HCT116 (cell line): Measurements from ENCODE around the gene RASGEF1C. TPM values are rescaled to one million over a fixed set of nuclear protein-coding genes. Genes with fewer than 3 reads are reported as not detected.

Source experiments
- ATAC-seq: fragments of 200-7000 bp; cut with Tn5 transposase; 2 replicates; pipeline ENCODE4 v1.9.1; 2020; ENCODE audit warnings: mild to moderate bottlenecking, moderate library complexity
- BruUV-seq: library from RNA; stranded (reverse); fragments of 400-500 nt; replicated peaks from 2 replicates; lab custom pipeline; 2021; lab: Mats Ljungman, UMichigan
- CTCF ChIA-PET: fragments of 300-600 bp; sonication (Branson Sonifier 250); formaldehyde crosslinking; loops from one replicate; lab custom pipeline; 2021; ENCODE audit warnings: antibody characterized with exemption; lab: Charles Lee
- POLR2A ChIA-PET: fragments of 300-600, 350-600 bp; sonication (Branson Sonifier 250); formaldehyde crosslinking; loops from one replicate; lab custom pipeline; 2021; ENCODE audit warnings: antibody characterized with exemption; lab: Charles Lee
- RAD21 ChIA-PET, 2 experiments: fragments of 300-600 bp; sonication (Branson Sonifier 250); formaldehyde crosslinking; loops; one replicate each; lab custom pipeline; 2023; ENCODE audit warnings: low total read pairs in 2 of 2; ENCODE audit not compliant: uncharacterized antibody in 2 of 2, unreplicated experiment in 2 of 2, low non-redundant PET in 1 of 2; lab: Charles Lee
- DNase-seq: peaks from one replicate; pipeline ENCODE4 v3.0.0-alpha.2; 2010; ENCODE audit warnings: low read depth, low spot score
- H2AFZ ChIP-seq: fragments of 200-600 bp; shearing (Covaris generic), sonication (generic); 2 replicates; pipeline ENCODE4 v1.6.1; 2017; ENCODE audit warnings: low read depth, mixed run types, mixed read lengths, antibody characterized with exemption, low read length; ENCODE audit not compliant: poor library complexity, severe bottlenecking
- H3K27ac ChIP-seq: 2 replicates; pipeline ENCODE4 v1.5.1; 2012; ENCODE audit warnings: low read depth, low read length
- H3K27me3 ChIP-seq: fragments of 200-600 bp; sonication (generic); 2 replicates; pipeline ENCODE4 v1.6.1; 2016; ENCODE audit warnings: mixed run types, low read length, mixed read lengths; ENCODE audit not compliant: insufficient read depth
- H3K36me3 ChIP-seq, 2 experiments: fragments of 200-500 bp in 1 of 2; fragments of 200-600 bp in 1 of 2; sonication (Bioruptor generic) in 1 of 2; sonication (generic) in 1 of 2; 2 replicates each; pipeline versions ENCODE4 v1.5.1 to v1.6.1; 2014 to 2016; ENCODE audit warnings: low read length in 2 of 2, inconsistent platforms in 1 of 2, mixed read lengths in 1 of 2, mixed run types in 1 of 2; ENCODE audit not compliant: insufficient read depth in 2 of 2, control insufficient read depth in 1 of 2
- H3K4me1 ChIP-seq, 2 experiments: fragments of 200-600 bp in 1 of 2; sonication (generic) in 1 of 2; 2 replicates each; pipeline versions ENCODE4 v1.5.1 to v1.6.1; 2012 to 2017; ENCODE audit warnings: low read length in 2 of 2, inconsistent platforms in 1 of 2, mild to moderate bottlenecking in 1 of 2, mixed read lengths in 1 of 2, mixed run types in 1 of 2, moderate library complexity in 1 of 2; ENCODE audit not compliant: insufficient read depth in 2 of 2, control insufficient read depth in 1 of 2
- H3K4me2 ChIP-seq: fragments of 200-600 bp; sonication (generic); 2 replicates; pipeline ENCODE4 v1.6.1; 2017; ENCODE audit warnings: mixed run types, low read length, mixed read lengths
- H3K4me3 ChIP-seq, 2 experiments: fragments of 200-600 bp in 1 of 2; sonication (generic) in 1 of 2; replicated peaks in 1 of 2; 2 replicates each; pipeline ENCODE4 v1.5.1; 2011 to 2016; ENCODE audit warnings: low read length in 2 of 2, control low read depth in 1 of 2, low read depth in 1 of 2, mild to moderate bottlenecking in 1 of 2, mixed read lengths in 1 of 2, mixed run types in 1 of 2
- H3K79me2 ChIP-seq: fragments of 200-600 bp; sonication (generic); 2 replicates; pipeline ENCODE4 v1.6.1; 2017; ENCODE audit warnings: mild to moderate bottlenecking, mixed run types, low read length, moderate library complexity, mixed read lengths; ENCODE audit not compliant: insufficient read depth
- H3K9ac ChIP-seq: fragments of 200-600 bp; sonication (generic); 2 replicates; pipeline ENCODE4 v1.6.1; 2016; ENCODE audit warnings: low read length, mixed read lengths
- H3K9me2 ChIP-seq: fragments of 200-600 bp; sonication (generic), shearing (Covaris generic); 2 replicates; pipeline ENCODE4 v1.6.1; 2017; ENCODE audit warnings: mixed run types, mild to moderate bottlenecking, moderate library complexity; ENCODE audit not compliant: insufficient read depth
- H3K9me3 ChIP-seq, 2 experiments: fragments of 200-500 bp in 1 of 2; fragments of 200-600 bp in 1 of 2; sonication (Bioruptor generic) in 1 of 2; sonication (generic) in 1 of 2; 2 replicates each; pipeline ENCODE4 v1.6.1; 2014 to 2017; ENCODE audit warnings: low read length in 2 of 2, mixed read lengths in 2 of 2, inconsistent platforms in 1 of 2, low read depth in 1 of 2, mild to moderate bottlenecking in 1 of 2, mixed run types in 1 of 2, moderate library complexity in 1 of 2; ENCODE audit not compliant: control insufficient read depth in 1 of 2, insufficient read depth in 1 of 2
- H4K20me1 ChIP-seq: fragments of 200-600 bp; sonication (generic), shearing (Covaris generic); 2 replicates; pipeline ENCODE4 v1.6.1; 2017; ENCODE audit warnings: mixed run types, mild to moderate bottlenecking, moderate library complexity; ENCODE audit not compliant: insufficient read depth
- RAD21 ChIP-seq: IDR thresholded peaks from 2 replicates; pipeline ENCODE4 v1.6.1; 2012; ENCODE audit warnings: low read depth, mild to moderate bottlenecking
- YY1 ChIP-seq: IDR thresholded peaks from 2 replicates; pipeline ENCODE4 v1.6.1; 2011; ENCODE audit warnings: low read length, low read depth, moderate library complexity, mild to moderate bottlenecking; ENCODE audit not compliant: insufficient replicate concordance; ENCODE audit errors: extremely low read depth
- intact Hi-C: fragments of 100-400 bp; cut with micrococcal nuclease; formaldehyde crosslinking; loops from 2 replicates; pipeline ENCODE4 v1.10.0; 2022
- total RNA-seq: library from RNA; stranded (reverse); gene quantifications from one replicate; pipeline ENCODE4 v1.2.1, GENCODE V29; 2021; ENCODE audit not compliant: unreplicated experiment
- TF ChIP-seq, protein P1 (sequence below): IDR thresholded peaks from 2 replicates; pipeline ENCODE4 v1.6.1; 2011; ENCODE audit warnings: mild to moderate bottlenecking, low read length, moderate library complexity; ENCODE audit not compliant: insufficient replicate concordance; ENCODE audit errors: extremely low read depth
- TF ChIP-seq, protein P2 (sequence below), 3 experiments: fragments of 200-600 bp in 1 of 3; sonication (generic) in 1 of 3; IDR thresholded peaks in 2 of 3; conservative IDR thresholded peaks in 1 of 3; 2 replicates each; pipeline ENCODE4 v1.5.1; 2012 to 2017; ENCODE audit warnings: low read depth in 2 of 3, low read length in 2 of 3, antibody characterized with exemption in 1 of 3, borderline replicate concordance in 1 of 3, control low read depth in 1 of 3, mild to moderate bottlenecking in 1 of 3, mixed read lengths in 1 of 3, mixed run types in 1 of 3, moderate library complexity in 1 of 3; ENCODE audit not compliant: insufficient read depth in 1 of 3

The RASGEF1C gene
- total RNA-seq, 1 experiment from 2014 or later, result 1.2 TPM

DNA sequence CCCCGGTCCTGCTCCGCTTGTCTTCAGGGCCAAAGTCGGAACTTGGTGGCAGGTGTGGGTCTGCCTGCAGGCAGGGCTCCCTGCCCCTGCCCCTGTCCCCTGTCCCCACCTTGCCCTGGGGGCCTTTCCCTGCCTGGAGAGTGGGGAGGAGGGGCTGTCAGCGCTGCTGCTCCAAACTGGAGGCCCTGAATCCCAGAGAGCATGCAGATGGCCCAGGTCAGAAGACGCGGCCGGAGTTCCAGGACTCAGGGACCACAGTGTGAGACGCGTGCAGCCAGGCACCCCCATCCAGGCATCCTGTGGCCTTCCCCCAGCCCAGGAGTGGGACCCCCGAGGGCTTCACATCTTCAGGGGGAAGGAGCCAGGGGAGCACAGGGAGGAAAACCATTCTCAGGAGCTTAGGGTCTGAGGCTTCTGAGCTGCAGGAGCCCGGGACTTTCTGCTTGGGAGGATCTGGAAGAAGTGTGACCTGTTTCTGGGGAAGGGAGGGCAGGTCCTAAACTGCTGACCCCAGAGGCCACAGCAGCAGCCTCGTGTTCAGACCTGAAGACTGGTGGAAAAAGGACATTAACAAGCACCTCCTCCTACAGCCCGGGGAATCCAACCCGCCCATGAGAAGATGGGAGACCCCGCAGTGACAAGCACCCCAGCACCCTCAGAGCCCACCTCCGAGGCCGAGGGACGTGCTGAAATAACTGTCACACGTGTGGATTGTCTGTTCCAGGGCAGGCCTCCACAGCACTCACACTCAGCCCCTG, 38.0 kb downstream of the RASGEF1C start:
- Histone ChIP-seq H4K20me1 (no peaks in the 10 kb centered on the region), H3K27ac (no peak overlapping the region)
- TF ChIP-seq YY1 (no peak), RAD21 (no peak)
- TF ChIP-seq, protein P1, sequence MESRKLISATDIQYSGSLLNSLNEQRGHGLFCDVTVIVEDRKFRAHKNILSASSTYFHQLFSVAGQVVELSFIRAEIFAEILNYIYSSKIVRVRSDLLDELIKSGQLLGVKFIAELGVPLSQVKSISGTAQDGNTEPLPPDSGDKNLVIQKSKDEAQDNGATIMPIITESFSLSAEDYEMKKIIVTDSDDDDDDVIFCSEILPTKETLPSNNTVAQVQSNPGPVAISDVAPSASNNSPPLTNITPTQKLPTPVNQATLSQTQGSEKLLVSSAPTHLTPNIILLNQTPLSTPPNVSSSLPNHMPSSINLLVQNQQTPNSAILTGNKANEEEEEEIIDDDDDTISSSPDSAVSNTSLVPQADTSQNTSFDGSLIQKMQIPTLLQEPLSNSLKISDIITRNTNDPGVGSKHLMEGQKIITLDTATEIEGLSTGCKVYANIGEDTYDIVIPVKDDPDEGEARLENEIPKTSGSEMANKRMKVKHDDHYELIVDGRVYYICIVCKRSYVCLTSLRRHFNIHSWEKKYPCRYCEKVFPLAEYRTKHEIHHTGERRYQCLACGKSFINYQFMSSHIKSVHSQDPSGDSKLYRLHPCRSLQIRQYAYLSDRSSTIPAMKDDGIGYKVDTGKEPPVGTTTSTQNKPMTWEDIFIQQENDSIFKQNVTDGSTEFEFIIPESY, result no peak
- TF ChIP-seq, protein P2, sequence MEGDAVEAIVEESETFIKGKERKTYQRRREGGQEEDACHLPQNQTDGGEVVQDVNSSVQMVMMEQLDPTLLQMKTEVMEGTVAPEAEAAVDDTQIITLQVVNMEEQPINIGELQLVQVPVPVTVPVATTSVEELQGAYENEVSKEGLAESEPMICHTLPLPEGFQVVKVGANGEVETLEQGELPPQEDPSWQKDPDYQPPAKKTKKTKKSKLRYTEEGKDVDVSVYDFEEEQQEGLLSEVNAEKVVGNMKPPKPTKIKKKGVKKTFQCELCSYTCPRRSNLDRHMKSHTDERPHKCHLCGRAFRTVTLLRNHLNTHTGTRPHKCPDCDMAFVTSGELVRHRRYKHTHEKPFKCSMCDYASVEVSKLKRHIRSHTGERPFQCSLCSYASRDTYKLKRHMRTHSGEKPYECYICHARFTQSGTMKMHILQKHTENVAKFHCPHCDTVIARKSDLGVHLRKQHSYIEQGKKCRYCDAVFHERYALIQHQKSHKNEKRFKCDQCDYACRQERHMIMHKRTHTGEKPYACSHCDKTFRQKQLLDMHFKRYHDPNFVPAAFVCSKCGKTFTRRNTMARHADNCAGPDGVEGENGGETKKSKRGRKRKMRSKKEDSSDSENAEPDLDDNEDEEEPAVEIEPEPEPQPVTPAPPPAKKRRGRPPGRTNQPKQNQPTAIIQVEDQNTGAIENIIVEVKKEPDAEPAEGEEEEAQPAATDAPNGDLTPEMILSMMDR (IDR thresholded peaks at IDR 0.05 in 2 of 3, conservative IDR thresholded peaks at IDR 0.05 in 1 of 3; ENCODE audit: borderline replicate concordance in 1 of 3, insufficient read depth in 1 of 3, low read depth in 2 of 3, low read length in 2 of 3), result no peak
- TF ChIP-seq, all 23 proteins: peak for 0
- no TSS peak for BruUV-seq
- no peaks in the 10 kb centered on the region for H3K4me1 ChIP-seq
- H3K9me2 ChIP-seq, result no peaks in the 10 kb centered on the region
- no peaks in the 10 kb centered on the region for H3K79me2 ChIP-seq
- no peak for ATAC-seq
- no peak overlapping the region for H3K4me3 ChIP-seq
- no peaks in the 10 kb centered on the region for H3K27me3 ChIP-seq
- no peak overlapping the region for H2AFZ ChIP-seq
- H3K36me3 ChIP-seq, result no peaks in the 10 kb centered on the region
- no peaks in the 10 kb centered on the region for H3K9me3 ChIP-seq
- POLR2A ChIA-PET, result no interaction called here
- RAD21 ChIA-PET, result no interaction called here
- no peak overlapping the region for H3K9ac ChIP-seq
- CTCF ChIA-PET, result no interaction called here
- DNase-seq, result no peak
- intact Hi-C loops, result no loop called here
- H3K4me2 ChIP-seq, result no peak overlapping the region
